ENCODE results near the gene CANT1. TPM values are rescaled to one million over a fixed set of nuclear protein-coding genes. Genes with fewer than 3 reads are reported as not detected.

The CANT1 gene
- total and polyA plus RNA-seq, 2 of the 13 experiments (the other 11 are each of a cell fraction or from before 2014, with no cell fraction given): 34.1 to 42.1 TPM

DNA sequence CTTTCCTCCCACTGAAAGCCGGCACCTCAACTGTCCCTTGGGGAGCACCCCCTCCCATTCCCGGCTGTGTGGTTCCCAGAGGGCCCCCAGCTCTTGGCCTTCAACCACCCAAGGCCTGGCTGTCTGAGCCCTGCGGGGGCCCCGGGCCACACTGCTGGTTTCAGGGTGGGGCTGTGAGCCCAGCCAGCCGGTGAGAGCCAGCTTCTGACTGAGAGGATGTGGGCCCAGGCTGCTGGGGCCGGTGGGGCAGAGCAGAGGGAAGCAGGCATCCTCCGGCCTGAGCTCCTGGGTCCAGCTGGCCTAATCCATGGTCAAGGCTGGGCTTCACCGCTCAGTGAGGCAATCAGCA lies 29.0 kb downstream of the CANT1 start (continued):
- TF ChIP-seq EP300 (IDR thresholded peaks at IDR 0.05; ENCODE audit: low read depth in 2 of 2, low read length in 2 of 2): 0 out of 4 replicates have a peak, but pooled peaks of 1 of the 2 experiments have one; percentile 35
- no peak for TF ChIP-seq EP300 (CRISPR knock-in tag; IDR thresholded peaks at IDR 0.05; ENCODE audit: borderline replicate concordance)
- TF ChIP-seq ZMYM4 (CRISPR knock-in tag; IDR thresholded peaks at IDR 0.05): no peak
- no peak; the same call in 1 of the 2 replicates for TF ChIP-seq ZNF331 (CRISPR knock-in tag; IDR thresholded peaks at IDR 0.05)
- no peak for TF ChIP-seq TFAP4 (IDR thresholded peaks at IDR 0.05; ENCODE audit: borderline replicate concordance, low read depth)
- TF ChIP-seq, protein P1, sequence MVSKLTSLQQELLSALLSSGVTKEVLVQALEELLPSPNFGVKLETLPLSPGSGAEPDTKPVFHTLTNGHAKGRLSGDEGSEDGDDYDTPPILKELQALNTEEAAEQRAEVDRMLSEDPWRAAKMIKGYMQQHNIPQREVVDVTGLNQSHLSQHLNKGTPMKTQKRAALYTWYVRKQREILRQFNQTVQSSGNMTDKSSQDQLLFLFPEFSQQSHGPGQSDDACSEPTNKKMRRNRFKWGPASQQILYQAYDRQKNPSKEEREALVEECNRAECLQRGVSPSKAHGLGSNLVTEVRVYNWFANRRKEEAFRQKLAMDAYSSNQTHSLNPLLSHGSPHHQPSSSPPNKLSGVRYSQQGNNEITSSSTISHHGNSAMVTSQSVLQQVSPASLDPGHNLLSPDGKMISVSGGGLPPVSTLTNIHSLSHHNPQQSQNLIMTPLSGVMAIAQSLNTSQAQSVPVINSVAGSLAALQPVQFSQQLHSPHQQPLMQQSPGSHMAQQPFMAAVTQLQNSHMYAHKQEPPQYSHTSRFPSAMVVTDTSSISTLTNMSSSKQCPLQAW (CRISPR knock-in tag; IDR thresholded peaks at IDR 0.05): peak; percentile 74; the same call in 1 of the 2 replicates
- no peak for TF ChIP-seq ZNF782 (CRISPR knock-in tag; IDR thresholded peaks at IDR 0.05; ENCODE audit: borderline replicate concordance)
- no peak for TF ChIP-seq NFE2L1 (CRISPR knock-in tag; IDR thresholded peaks at IDR 0.05; ENCODE audit: borderline replicate concordance)
- peak; percentile 7; the same call in 1 of the 2 replicates for TF ChIP-seq NCOA1 (CRISPR knock-in tag; IDR thresholded peaks at IDR 0.05)
- TF ChIP-seq GFI1 (CRISPR knock-in tag; IDR thresholded peaks at IDR 0.05; ENCODE audit: borderline replicate concordance): no peak
- peak; percentile 58 for TF ChIP-seq ZNF121 (CRISPR knock-in tag; IDR thresholded peaks at IDR 0.05)
- no peak for TF ChIP-seq CBX2 (IDR thresholded peaks at IDR 0.05; ENCODE audit: low read depth, low read length)
- no peak for TF ChIP-seq CBX2 (CRISPR knock-in tag; IDR thresholded peaks at IDR 0.05; ENCODE audit: low read depth)
- TF ChIP-seq ZNF775 (CRISPR knock-in tag; IDR thresholded peaks at IDR 0.05; ENCODE audit: borderline replicate concordance): no peak
- no peak for TF ChIP-seq NFIB (CRISPR knock-in tag; IDR thresholded peaks at IDR 0.05; ENCODE audit: borderline replicate concordance)
- TF ChIP-seq ZNF773 (CRISPR knock-in tag; IDR thresholded peaks at IDR 0.05; ENCODE audit: borderline replicate concordance): no peak
- TF ChIP-seq ZNF607 (CRISPR knock-in tag; IDR thresholded peaks at IDR 0.05; ENCODE audit: borderline replicate concordance): 0 out of 2 replicates have a peak, but pooled peaks have one; percentile 44
- TF ChIP-seq ZNF24 (IDR thresholded peaks at IDR 0.05): no peak
- no peak for TF ChIP-seq RXRB (CRISPR knock-in tag; IDR thresholded peaks at IDR 0.05; ENCODE audit: borderline replicate concordance)
- no peak for TF ChIP-seq JARID2 (CRISPR knock-in tag; IDR thresholded peaks at IDR 0.05; ENCODE audit: insufficient replicate concordance)
- TF ChIP-seq SOX6 (IDR thresholded peaks at IDR 0.05): no peak
- TF ChIP-seq SOX6 (CRISPR knock-in tag; IDR thresholded peaks at IDR 0.05): no peak
- no peak for TF ChIP-seq THRA (CRISPR knock-in tag; IDR thresholded peaks at IDR 0.05; ENCODE audit: borderline replicate concordance)
- no peak for TF ChIP-seq ZMAT5 (CRISPR knock-in tag; IDR thresholded peaks at IDR 0.05; ENCODE audit: borderline replicate concordance, low read depth)
- TF ChIP-seq ZKSCAN8 (CRISPR knock-in tag; IDR thresholded peaks at IDR 0.05; ENCODE audit: borderline replicate concordance): no peak
- TF ChIP-seq STAG1 (CRISPR knock-in tag; IDR thresholded peaks at IDR 0.05): no peak
- TF ChIP-seq ZNF501 (CRISPR knock-in tag; IDR thresholded peaks at IDR 0.05): peak; percentile 78
- TF ChIP-seq ISX (CRISPR knock-in tag; conservative IDR thresholded peaks at IDR 0.05): no peak
- TF ChIP-seq POGZ (CRISPR knock-in tag; IDR thresholded peaks at IDR 0.05): peak; percentile 8; the same call in 1 of the 2 replicates
